K562 (cell line): ENCODE data around the gene LY6G6C. TPM values are rescaled to one million over a fixed set of nuclear protein-coding genes. Genes with fewer than 3 reads are reported as not detected.

Experiments used
- MCM2 ChIP-seq: fragments of 450-650 bp; IDR thresholded peaks from 2 replicates; pipeline ENCODE4 v1.6.1; 2017; ENCODE audit warnings: low read depth, mild to moderate bottlenecking
- OTX1 ChIP-seq: fragments of 450-650 bp; formaldehyde crosslinking; IDR thresholded peaks from 2 replicates; pipeline ENCODE4 v1.4.0; 2022; ENCODE audit warnings: mild to moderate bottlenecking
- SFPQ ChIP-seq: fragments of 200-400 bp; formaldehyde crosslinking; IDR thresholded peaks from 2 replicates; pipeline ENCODE4 v1.6.1; 2017; ENCODE audit warnings: mild to moderate bottlenecking, low read depth, low read length, moderate library complexity
- TEAD1 ChIP-seq, 2 experiments: fragments of 450-650 bp in 1 of 2; sonication (generic) in 1 of 2; formaldehyde crosslinking; IDR thresholded peaks; 2 replicates each; pipeline versions ENCODE4 v1.4.0 to v1.8.0; 2020 to 2022; ENCODE audit warnings: mild to moderate bottlenecking in 2 of 2, missing genetic modification reagents in 1 of 2
- polyA plus RNA-seq, 8 experiments: library from polyadenylated mRNA; depleted of rRNA in 4 of 8; stranded (reverse) in 5 of 8; unstranded in 3 of 8; fragments of >200 nt; fragmentation: Nextera tagmentation in 2 of 8; fragmentation: Illumina TruSeq in 1 of 8; extraction: Ambion mirVana in 2 of 8; extraction: Trizol in 1 of 8; gene quantifications; 2 replicates each; pipeline versions ENCODE4 v1.2.1 to v1.2.3, GENCODE V29; 2011 to 2014; ENCODE audit warnings: inconsistent platforms in 1 of 8, missing spikeins in 1 of 8
- total RNA-seq, 7 experiments: library from RNA; depleted of rRNA in 6 of 7; stranded (reverse); fragments of >200 nt in 6 of 7; fragmentation: Illumina TruSeq in 2 of 7; extraction: Trizol in 2 of 7; gene quantifications; 2 replicates each; pipeline versions ENCODE4 v1.2.1 to v1.2.3, GENCODE V29; 2011 to 2021; ENCODE audit warnings: low replicate concordance in 1 of 7
- TF ChIP-seq, protein P1 (sequence below): sonication (generic); formaldehyde crosslinking; IDR thresholded peaks from 2 replicates; pipeline ENCODE4 v1.8.1; 2023; ENCODE audit warnings: mild to moderate bottlenecking, missing genetic modification reagents

The LY6G6C gene
- total and polyA plus RNA-seq, 9 of the 15 experiments (the other 6 are each of a cell fraction or from before 2014, with no cell fraction given): 0.06 to 0.20 TPM; not detected in 7

DNA sequence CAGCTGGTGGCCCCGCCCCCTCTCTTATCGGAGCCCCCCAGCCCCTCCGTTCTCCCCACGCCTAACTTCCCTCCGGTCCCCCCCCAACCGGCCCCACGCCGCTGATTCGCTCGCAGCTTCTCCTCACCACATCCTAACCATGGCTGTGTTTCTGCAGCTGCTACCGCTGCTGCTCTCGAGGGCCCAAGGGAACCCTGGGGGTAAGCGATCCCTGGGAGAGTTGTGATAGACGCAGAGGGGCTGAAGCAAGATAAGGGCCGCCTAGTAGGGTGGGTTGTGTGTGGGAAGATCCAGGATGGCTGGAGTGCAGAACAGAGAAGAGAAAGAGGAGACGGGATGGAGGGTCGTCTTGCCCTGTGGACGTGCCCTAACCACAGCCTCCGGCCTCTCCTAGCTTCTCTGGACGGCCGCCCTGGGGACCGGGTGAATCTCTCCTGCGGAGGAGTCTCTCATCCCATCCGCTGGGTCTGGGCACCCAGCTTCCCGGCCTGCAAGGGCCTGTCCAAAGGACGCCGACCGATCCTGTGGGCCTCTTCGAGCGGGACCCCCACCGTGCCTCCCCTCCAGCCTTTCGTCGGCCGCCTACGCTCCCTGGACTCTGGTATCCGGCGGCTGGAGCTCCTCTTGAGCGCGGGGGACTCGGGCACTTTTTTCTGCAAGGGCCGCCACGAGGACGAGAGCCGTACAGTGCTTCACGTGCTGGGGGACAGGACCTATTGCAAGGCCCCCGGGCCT, 1.9 kb upstream of the LY6G6C start, which contains the start of gene MPIG6B (continued):
- no peak for TF ChIP-seq SFPQ
- 0 out of 4 replicates have a peak, but pooled peaks of 1 of the 2 experiments have one; percentile 50 for TF ChIP-seq TEAD1 (CRISPR knock-in tag; IDR thresholded peaks at IDR 0.05)
- no peak for TF ChIP-seq MCM2
- peak; percentile 11; the same call in 1 of the 2 replicates for TF ChIP-seq OTX1 (CRISPR knock-in tag)
- TF ChIP-seq, protein P1, sequence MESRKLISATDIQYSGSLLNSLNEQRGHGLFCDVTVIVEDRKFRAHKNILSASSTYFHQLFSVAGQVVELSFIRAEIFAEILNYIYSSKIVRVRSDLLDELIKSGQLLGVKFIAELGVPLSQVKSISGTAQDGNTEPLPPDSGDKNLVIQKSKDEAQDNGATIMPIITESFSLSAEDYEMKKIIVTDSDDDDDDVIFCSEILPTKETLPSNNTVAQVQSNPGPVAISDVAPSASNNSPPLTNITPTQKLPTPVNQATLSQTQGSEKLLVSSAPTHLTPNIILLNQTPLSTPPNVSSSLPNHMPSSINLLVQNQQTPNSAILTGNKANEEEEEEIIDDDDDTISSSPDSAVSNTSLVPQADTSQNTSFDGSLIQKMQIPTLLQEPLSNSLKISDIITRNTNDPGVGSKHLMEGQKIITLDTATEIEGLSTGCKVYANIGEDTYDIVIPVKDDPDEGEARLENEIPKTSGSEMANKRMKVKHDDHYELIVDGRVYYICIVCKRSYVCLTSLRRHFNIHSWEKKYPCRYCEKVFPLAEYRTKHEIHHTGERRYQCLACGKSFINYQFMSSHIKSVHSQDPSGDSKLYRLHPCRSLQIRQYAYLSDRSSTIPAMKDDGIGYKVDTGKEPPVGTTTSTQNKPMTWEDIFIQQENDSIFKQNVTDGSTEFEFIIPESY (CRISPR knock-in tag): peak; percentile 64; the same call in 1 of the 2 replicates
- TF ChIP-seq, all 486 proteins: peak for 20
